Activated CD8-positive, alpha-beta memory T cell treated with anti-CD3 and anti-CD28 coated beads for 36 hours (primary cell): ENCODE measurements around the gene RBM23. TPM values are rescaled to one million over a fixed set of nuclear protein-coding genes. Genes with fewer than 3 reads are reported as not detected.

Experiments used
- CTCF ChIA-PET: fragments of 350-600 bp; sonication (Branson Sonifier 250); formaldehyde crosslinking; loops from one replicate; lab custom pipeline; 2021; ENCODE audit warnings: antibody characterized with exemption; lab: Charles Lee
- POLR2A ChIA-PET: fragments of 350-600 bp; sonication (Branson Sonifier 250); formaldehyde crosslinking; loops from one replicate; lab custom pipeline; 2021; ENCODE audit warnings: antibody characterized with exemption; lab: Charles Lee
- total RNA-seq, 2 experiments: library from RNA; stranded (reverse); gene quantifications; one replicate each; pipeline ENCODE4 v1.2.3, GENCODE V29; 2021

RBM23 gene
- total RNA-seq, 2 experiments from 2014 or later, result 69.7 to 72.1 TPM

DNA sequence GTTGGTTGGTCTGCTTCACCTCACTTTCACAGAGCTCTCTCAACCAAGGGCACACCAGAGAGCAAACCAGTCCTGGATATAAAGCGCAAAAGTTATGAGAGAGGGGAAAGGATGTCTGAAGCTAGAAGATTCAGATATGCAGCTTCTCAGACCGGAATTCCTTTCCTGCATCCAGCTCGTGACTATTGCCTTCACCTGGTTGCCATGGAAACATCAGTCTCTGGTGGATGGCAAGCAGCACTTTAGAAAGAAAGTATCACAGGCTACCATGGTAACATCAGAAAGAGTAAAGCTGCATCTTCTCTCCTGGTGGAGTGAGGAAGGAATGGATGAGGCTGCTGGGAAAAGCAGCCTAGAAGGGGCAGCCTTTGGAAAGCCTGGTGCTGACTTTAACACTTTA is 22.2 kb downstream of the RBM23 start:
- POLR2A ChIA-PET, result no interaction called here
- CTCF ChIA-PET, result interaction anchor here (1.6 to 1.9 kb wide), 2 partner anchors 25 to 74 kb away, joined by 7 to 9 read pairs; partner anchors contain the start of gene LRP10

DNA sequence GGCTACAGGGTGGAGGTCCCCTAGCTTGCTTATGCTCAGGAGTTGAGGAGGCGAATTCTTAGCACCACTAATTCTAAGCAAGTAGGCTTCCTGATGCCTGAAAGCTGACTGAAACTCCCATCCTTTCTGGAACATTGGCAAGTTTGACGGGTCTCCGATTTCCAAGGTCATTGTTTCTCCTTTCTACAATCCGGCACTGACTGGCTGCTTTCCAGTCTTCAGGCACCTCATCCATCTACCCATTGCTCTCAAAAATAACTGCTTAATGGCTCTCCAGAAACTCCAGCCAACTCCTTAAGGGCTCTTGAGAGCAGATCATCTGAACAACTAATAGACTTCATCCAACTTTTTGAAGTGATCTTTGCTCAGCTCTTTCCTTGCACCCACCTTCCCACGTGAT is 22.6 kb downstream of the RBM23 start:
- POLR2A ChIA-PET, result no interaction called here
- CTCF ChIA-PET, result interaction anchor here (1.0 to 1.9 kb wide), 4 partner anchors 16 to 326 kb away, joined by 3 to 9 read pairs (median 5); partner anchors contain the start of gene LRP10

DNA sequence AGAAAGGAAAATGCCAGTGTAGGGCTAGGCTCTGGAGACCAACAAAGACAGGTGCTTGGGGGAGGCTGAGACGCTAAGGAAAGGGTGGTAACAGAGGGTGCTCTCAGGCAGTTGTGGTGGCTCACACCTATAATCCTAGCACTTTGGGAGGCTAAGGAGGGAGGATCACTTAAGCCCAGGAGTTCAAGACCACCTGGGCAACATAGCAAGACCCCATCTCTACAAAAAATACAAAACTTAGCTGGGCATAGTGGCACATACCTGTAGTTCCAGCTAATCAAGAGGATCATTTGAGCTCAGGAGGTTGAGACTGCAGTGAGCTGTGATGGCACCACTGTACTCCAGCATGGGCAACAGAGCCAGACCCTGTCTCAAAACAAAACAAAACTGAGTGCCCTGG is 23.5 kb downstream of the RBM23 start:
- POLR2A ChIA-PET, result interaction anchor here (0.6 kb wide), 1 partner anchor 20 kb away, joined by 3 read pairs; no protein-coding TSS in a partner anchor
- CTCF ChIA-PET, result interaction anchor here (1.0 to 1.9 kb wide), 4 partner anchors 15 to 325 kb away, joined by 3 to 9 read pairs (median 5); partner anchors contain the start of gene LRP10

DNA sequence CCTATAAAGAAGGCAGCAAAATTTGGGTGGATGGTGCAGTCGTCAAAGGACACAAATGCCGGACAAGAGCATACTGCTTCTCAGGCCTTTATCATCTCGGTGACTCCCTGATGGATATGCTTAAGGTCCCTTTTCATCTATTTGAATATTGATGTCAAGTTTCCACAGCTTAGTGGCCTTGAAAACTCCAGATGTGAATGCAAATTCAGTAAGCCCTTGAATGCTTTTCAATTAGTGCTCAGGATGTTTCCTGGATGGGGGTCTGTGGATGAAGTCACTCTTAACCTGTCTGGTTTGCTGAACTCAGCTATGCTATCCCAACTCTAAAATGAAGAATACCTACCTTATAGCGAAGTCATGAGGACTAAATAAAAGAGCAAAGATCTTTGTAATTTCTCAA is 25.2 kb downstream of the RBM23 start:
- ChIA-PET POLR2A (no interaction called here), CTCF (interaction anchor here (1.1 to 2.5 kb wide), 2 partner anchors 21 to 71 kb away, joined by 3 to 12 read pairs; no protein-coding TSS in a partner anchor)

DNA sequence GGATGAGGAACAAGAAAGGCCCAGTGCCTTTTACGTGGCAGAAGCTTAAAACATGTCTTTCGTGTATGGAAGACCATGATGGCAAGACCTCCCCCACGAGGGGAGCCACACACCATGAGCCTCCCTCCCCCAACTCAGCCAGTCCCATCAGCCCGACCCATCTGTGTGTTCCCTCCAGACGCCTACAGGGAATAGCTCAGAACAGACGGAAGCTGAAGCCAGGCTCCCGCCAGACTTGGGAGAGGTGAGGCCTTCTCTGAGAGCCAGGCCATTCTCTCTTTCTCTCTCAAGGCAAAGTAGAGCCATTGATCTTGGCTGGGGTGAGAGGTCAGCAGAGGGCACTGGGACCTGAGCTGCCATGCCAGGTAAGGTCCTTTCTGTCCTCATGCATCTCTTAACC is 26.5 kb downstream of the RBM23 start:
- ChIA-PET POLR2A (no interaction called here), CTCF (interaction anchor here (2.3 to 2.5 kb wide), 2 partner anchors 9 to 19 kb away, joined by 8 to 12 read pairs; no protein-coding TSS in a partner anchor)

DNA sequence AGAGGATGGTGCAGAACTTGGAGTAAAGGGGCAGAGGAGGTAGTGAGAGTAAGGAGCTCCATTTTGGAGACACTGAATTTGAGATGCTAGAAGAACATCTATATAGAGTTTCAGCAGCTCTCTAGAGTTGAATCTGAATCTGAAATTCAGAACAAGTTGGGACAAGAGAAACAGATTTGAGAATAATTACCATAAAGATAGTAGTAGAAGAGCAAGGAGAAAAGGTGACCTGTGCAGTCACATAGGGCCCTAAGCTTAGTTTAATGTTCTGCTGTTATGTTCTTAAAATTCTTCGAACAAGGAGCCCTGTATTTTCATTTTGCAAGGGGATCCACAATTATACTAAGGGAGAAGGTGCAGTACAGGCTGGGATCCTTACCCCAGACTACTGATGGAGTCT is 28.5 kb downstream of the RBM23 start:
- ChIA-PET POLR2A (no interaction called here), CTCF (interaction anchor here (1.0 to 1.1 kb wide), 3 partner anchors 18 to 334 kb away, joined by 3 read pairs; partner anchors contain the start of gene LRP10)

DNA sequence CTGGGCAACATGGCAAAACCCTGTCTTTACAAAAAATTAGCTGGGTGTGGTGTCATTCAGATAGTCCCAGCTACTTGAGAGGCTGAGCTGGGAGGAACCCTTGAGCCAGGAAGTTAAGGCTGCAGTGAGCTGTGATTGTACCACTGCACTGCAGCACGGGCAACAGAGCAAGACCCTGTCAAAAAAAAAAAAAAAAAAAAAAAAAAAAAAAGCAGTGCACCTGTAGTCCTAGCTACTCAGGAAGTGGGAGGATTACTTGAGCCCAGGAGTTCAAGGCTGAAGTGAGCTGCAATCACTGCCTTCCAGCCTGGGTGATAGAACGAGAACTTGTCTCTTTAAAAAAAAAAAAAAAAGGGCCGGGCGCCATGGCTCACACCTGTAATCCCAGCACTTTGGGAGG is 30.3 kb downstream of the RBM23 start:
- CTCF ChIA-PET, result interaction anchor here (0.6 to 1.2 kb wide), 7 partner anchors 11 to 94 kb away, joined by 3 to 5 read pairs (median 4); no protein-coding TSS in a partner anchor
- POLR2A ChIA-PET, result interaction anchor here (0.6 to 1.0 kb wide), 2 partner anchors 29 to 40 kb away, joined by 4 to 5 read pairs; partner anchors contain the start of gene PRMT5

DNA sequence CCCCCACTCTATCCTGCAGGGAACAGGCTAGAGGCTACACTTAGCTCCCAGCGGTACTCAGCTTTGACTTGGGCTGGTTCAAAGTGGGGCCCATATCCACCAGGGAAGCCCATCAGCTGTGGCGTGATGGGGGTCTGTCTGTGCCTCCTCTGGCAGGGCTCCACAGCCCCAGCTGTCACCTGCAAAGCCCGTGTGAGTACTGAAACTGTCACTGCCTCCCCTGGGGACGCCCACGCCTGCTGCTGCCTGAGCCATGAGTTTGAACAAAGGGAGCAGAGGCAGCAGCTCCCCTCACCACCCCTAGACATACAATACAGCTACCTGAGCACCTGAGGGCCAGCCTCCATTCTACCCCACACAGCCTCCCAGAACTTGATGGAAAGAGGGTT is 31.0 kb downstream of the RBM23 start:
- ChIA-PET POLR2A (no interaction called here), CTCF (interaction anchor here (0.6 to 1.0 kb wide), 3 partner anchors 28 to 136 kb away, joined by 3 to 4 read pairs (median 4); no protein-coding TSS in a partner anchor)

DNA sequence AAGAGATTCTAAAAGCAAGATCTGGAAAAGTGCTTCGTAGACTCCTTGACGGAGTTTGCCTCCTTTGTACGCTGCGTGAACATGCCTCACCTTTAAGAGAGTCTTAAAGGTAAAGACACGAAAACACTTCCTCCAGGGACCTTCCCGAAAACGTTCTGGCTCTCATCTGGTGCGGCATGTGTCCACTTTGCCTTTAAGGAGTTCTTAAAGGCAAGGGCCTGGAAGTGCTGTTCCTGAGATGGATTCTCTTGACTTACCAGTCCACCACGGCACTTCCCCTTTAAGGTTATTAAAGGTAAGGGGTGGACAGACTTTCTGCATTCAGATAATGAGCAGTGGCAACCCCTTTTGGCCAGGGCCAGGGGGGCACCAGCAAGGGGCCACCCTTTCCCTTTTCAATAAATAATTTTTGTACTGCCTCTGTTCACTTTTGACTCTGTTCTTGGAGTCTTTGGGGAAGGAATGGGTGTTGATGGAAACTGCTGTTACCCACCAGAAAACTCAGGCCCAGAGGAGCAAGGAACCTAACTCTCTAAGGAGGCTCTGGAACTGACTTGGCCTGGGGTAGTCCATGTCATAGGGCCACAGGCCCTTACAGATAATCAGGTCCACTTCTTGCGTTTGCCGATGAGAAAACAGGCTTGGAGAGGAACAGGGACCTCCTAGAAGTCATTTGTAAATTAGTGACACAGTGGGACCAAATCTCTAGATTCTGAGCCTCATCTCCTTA is 31.5 kb downstream of the RBM23 start:
- ChIA-PET POLR2A (interaction anchor here (1.0 kb wide), 1 partner anchor 121 kb away, joined by 3 read pairs; the partner anchor contains the start of gene OXA1L), CTCF (interaction anchor here (1.6 to 2.6 kb wide), 2 partner anchors 15 to 318 kb away, joined by 5 to 18 read pairs; partner anchors contain the start of gene LRP10)

DNA sequence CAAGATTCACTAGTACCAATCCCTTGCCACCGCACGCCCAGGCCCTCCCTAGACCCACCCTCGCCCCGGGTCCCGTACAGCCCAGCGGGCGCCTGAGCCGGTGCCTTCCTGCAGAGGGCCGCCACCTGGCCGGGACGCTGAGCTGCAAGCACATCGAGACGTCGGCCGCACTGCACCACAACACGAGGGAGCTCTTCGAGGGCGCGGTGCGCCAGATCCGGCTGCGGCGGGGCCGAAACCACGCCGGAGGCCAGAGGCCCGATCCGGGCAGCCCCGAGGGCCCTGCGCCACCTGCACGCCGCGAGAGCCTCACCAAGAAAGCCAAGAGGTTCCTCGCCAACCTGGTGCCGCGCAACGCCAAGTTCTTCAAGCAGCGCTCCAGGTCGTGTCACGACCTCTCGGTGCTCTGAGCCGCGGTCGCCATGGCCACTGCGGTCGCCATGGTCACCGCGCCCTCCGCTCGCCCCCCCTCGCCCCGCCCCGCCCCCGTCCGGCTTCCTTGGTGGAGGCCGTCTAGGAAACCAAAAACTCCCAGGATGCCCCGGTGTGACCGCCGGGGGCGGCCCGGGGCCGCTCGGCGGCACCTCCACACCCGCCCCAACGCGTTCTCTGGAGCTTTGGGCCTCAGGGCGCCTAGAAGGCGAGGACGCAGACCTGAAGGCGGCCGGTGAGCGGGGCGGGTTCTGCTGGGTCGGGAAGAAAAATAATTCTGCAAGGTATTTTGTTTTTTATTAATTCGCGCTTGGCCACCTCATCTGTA is 32.3 kb downstream of the RBM23 start:
- CTCF ChIA-PET, result interaction anchor here (0.6 to 3.3 kb wide), 7 partner anchors 14 to 317 kb away, joined by 3 to 18 read pairs (median 5); partner anchors contain the start of gene LRP10
- POLR2A ChIA-PET, result interaction anchor here (1.0 kb wide), 1 partner anchor 120 kb away, joined by 3 read pairs; the partner anchor contains the start of gene OXA1L

DNA sequence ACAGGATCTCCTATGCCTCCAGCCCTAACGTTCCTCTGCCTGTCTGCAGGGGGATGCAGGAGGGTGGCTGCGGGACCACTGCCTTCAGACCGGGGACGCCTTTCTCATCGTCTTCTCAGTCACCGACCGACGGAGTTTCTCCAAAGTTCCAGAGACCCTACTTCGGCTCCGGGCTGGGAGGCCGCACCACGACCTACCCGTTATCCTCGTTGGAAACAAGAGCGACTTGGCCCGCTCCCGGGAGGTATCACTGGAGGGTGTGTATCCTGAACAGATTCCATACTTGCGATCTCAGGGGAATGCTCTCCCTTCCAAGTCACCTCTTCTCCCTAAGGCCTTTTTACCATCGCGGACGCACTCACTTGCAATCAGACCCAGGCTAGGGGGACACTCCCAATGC is 33.0 kb downstream of the RBM23 start:
- POLR2A ChIA-PET, result interaction anchor here (0.6 kb wide), 1 partner anchor 135 kb away, joined by 3 read pairs; no protein-coding TSS in a partner anchor

DNA sequence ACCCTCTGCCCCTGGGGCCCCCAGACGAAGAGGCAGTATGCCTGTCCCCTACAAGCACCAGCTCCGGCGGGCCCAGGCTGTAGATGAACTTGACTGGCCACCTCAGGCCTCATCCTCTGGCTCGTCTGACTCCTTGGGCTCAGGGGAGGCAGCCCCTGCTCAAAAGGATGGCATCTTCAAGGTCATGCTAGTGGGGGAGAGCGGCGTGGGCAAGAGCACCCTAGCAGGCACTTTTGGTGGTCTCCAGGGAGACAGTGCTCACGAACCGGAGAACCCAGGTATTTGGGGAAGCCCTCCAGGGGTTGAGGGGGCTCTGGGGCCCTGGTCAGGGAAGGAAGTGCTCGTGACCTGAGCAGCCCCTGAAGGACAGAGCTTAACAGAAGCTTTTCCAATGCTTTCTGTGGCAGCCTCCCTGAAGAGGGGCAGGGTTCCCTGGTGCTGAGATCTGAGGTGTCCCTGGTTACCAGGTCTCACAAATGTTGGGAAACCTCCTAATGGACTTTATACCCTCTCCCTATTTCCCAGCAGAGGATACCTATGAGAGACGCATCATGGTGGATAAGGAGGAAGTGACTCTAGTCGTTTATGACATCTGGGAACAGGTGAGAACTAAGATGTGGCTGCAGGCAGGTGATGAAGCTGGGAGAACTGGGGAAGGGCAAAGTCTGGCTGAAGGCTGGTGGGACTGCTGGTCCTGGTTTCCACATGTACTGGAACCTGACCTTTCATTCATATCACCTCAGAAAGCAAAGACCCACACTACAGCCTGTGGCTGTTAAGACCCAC is 34.0 kb downstream of the RBM23 start:
- POLR2A ChIA-PET, result interaction anchor here (1.0 kb wide), 1 partner anchor 12 kb away, joined by 8 read pairs; no protein-coding TSS in a partner anchor
- CTCF ChIA-PET, result interaction anchor here (1.0 to 4.0 kb wide), 5 partner anchors 13 to 31 kb away, joined by 3 to 34 read pairs (median 12); partner anchors contain the start of gene LRP10

More for the DNA sequence above, 33.0 kb downstream of the RBM23 start:
- CTCF ChIA-PET, result interaction anchor here (0.8 to 3.3 kb wide), 7 partner anchors 14 to 316 kb away, joined by 3 to 18 read pairs (median 5); partner anchors contain the start of gene LRP10

DNA sequence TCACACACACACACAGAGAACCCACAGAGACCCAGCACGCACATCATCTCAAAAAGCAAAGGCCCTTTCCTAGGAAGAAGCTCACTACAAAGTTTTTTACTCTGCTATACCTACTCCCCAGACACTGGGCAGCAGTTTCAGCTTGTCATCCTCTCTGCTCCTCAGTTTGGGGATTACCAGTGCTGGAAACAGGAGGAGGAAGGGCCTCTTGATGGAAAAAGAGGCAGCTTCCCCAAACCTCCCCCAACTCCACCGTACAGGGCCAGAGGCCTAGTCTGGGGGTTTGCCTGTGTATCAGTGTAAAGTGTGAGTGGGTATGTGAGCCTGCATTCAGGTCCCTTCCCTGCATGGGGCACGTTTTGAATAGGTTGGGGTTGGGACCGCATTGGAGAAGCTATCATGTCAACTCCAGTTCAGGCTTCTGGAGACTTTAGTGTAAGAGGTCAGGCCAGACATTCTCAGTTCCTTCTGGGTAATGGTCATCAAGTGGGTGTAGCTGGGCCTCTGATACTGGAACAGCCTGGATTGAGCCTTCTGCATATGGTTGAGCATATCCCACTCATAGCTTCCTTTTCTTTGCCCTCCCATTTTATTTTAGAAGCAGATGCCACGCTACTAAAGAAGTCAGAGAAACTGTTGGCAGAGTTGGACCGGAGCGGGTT is 34.7 kb downstream of the RBM23 start:
- CTCF ChIA-PET, result interaction anchor here (2.2 to 4.0 kb wide), 3 partner anchors 12 to 30 kb away, joined by 12 to 34 read pairs (median 12); partner anchors contain the start of gene LRP10
- POLR2A ChIA-PET, result interaction anchor here (1.0 to 2.1 kb wide), 2 partner anchors 11 to 13 kb away, joined by 7 to 8 read pairs; partner anchors contain the start of gene LRP10

DNA sequence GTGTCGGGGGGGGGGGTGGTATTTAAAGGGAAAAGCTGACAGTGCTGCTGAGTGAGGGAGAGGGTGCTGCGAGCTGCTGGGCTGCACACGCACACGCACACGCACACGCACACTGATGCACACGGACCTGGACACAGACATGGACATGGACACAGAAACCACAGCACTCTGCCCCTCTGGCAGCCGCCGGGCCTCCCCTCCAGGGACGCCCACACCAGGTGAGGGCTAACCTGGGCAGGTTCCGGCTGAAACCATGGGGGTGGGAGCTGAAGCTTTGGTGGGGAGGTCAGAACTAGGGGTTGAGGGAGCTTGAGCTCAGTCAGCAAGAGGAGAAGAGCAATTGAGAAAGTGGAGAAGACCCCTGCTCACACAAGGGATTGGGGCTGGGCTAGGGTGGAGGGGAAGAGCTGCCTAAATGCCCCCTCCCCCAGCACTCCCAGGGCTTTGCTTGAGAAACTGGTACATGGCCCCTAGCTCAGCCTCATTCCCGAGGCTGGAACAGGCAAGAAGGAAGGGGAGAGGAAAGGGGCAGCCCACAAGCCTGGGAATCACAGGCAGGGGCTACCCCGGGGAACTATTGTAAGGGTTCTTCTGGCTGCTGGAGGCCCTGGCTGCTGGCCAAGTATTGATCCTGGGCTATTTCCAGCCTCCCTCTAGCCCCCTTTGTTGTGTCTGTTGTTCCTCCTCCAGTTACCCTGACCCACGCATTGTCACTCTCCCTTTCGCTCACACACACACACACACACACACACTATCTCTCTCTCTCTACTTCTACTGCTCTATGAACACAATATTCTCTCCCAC is 35.6 kb downstream of the RBM23 start, which contains the start of gene REM2:
TSS of gene REM2 (plus strand) at position 50 of the 804 bp plus-strand sequence. CDS start at position 116, 66 bp downstream.
- ChIA-PET CTCF (interaction anchor here (0.6 to 4.0 kb wide), 7 partner anchors 11 to 313 kb away, joined by 3 to 34 read pairs (median 5); partner anchors contain the start of gene LRP10), POLR2A (interaction anchor here (0.6 to 2.1 kb wide), 2 partner anchors 12 to 56 kb away, joined by 3 to 7 read pairs; partner anchors contain the start of gene LRP10)

DNA sequence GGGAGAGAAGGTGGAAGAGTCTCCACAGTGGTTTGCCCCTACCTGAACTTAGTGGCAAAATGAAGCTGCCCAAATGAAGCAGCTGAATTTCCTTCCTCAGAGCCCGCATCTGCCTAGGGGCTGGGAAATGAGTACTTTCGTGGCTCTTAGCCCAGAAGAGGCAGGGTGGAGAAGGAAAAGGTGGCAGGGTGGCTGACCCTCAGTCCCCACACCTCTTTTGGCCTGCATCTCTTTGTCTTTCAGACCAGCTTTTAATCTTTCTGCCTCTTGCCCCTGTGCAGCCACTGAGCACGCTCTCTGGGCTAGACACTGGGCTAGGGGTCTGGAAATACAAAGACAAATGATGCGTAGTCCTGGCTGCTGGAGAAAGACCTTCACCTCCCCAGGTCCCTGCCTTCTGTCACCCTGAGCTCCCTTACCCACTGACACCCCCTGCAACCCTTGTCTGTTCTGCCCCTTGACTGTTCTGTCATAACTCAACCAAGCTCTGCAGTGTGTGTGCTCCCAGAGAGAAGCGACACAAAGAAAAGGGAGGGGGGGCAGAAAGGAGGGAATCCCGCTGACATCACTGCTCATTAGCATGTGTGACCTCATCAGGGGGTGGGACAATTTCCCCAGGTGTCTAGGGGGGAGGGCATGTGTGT is 36.3 kb downstream of the RBM23 start:
- POLR2A ChIA-PET, result interaction anchor here (2.1 kb wide), 1 partner anchor 11 kb away, joined by 7 read pairs; the partner anchor contains the start of gene LRP10
- CTCF ChIA-PET, result interaction anchor here (0.6 to 4.0 kb wide), 5 partner anchors 11 to 312 kb away, joined by 3 to 34 read pairs (median 5); partner anchors contain the start of gene LRP10
